ENCODE results near the gene ARMC8.
"Not testable (repeated sequence)": the region's sequence is repeated elsewhere in the genome, so short reads cannot be mapped to it uniquely, and the experiment has no call there.

The ARMC8 gene, protein sequence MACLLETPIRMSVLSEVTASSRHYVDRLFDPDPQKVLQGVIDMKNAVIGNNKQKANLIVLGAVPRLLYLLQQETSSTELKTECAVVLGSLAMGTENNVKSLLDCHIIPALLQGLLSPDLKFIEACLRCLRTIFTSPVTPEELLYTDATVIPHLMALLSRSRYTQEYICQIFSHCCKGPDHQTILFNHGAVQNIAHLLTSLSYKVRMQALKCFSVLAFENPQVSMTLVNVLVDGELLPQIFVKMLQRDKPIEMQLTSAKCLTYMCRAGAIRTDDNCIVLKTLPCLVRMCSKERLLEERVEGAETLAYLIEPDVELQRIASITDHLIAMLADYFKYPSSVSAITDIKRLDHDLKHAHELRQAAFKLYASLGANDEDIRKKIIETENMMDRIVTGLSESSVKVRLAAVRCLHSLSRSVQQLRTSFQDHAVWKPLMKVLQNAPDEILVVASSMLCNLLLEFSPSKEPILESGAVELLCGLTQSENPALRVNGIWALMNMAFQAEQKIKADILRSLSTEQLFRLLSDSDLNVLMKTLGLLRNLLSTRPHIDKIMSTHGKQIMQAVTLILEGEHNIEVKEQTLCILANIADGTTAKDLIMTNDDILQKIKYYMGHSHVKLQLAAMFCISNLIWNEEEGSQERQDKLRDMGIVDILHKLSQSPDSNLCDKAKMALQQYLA

GRCh38 chr3:138187296-138188012 is at the start of gene ARMC8:
ARMC8 (plus strand) TSS chr3:138187301; CDS start chr3:138187555, 254 bp downstream.
- no peaks in the 10 kb centered on the region for H3K9me3 Mint-ChIP-seq
- no peak for DNase-seq
- H3K4me1 Mint-ChIP-seq = peaks cover 41% of the 10 kb centered on the region
- CTCF ChIA-PET = interaction anchor here (0.9 to 1.7 kb wide), 4 partner anchors 13 to 144 kb away, joined by 3 to 4 read pairs (median 4); partner anchors contain the start of gene DBR1
- H3K36me3 Mint-ChIP-seq = peaks cover 15% of the 10 kb centered on the region
- peak within 1 kb of the TSS; percentile 88 for H3K4me3 Mint-ChIP-seq
- H3K27ac Mint-ChIP-seq = peak within 1 kb of the TSS; percentile 95
- peaks cover 18% of the 10 kb centered on the region for H3K27me3 Mint-ChIP-seq

DNA sequence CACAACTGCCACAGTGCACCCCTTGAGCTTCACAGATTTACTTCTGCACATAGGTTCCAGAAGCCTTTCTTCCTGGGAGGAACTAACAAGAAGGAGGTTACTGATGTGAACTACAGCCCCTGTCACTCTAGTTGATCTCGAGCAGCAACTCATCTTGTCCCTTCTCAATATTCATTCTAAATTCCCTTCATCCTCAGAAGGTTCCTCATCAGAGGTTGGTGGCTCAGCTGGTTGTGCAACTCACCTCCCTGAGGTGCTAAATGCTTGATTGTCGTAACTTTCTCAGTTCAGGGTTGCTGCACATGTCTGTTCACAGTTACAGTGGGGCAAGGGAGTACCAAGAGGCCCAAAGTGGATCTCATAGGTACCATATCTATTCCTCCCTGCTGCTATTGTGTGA is 49.2 kb upstream of the ARMC8 start:
- no peak for DNase-seq
- Mint-ChIP-seq H3K36me3 (no peaks in the 10 kb centered on the region), H3K4me3 (no peak overlapping the region), H3K9me3 (no peaks in the 10 kb centered on the region), H3K27ac (no peak overlapping the region), H3K4me1 (peaks cover 4% of the 10 kb centered on the region), H3K27me3 (peaks cover 19% of the 10 kb centered on the region)
- CTCF ChIA-PET = no interaction called here

DNA sequence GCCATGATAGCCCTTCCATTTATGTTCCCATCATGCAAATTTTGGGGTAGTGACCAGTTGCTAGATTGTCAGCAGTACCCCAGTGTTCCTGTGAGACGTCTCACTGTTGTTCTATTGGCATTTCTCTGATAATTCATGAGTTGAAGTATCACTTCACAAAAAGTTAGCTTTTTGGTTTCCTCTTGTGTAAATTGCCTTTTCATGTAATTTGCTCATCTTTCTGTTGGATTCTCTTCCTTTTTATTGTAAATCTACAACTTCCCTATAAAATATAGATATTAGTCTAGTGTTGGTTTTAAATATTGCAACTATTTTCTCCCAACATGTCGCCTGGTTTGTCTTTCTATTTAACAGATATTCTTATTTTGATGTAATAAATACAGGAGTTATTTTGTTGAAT is 47.4 kb upstream of the ARMC8 start:
- no peak overlapping the region for H3K4me3 Mint-ChIP-seq
- H3K27ac Mint-ChIP-seq = no peak overlapping the region
- DNase-seq = no peak
- H3K36me3 Mint-ChIP-seq = no peaks in the 10 kb centered on the region
- H3K9me3 Mint-ChIP-seq = no peaks in the 10 kb centered on the region
- CTCF ChIA-PET = no interaction called here
- H3K27me3 Mint-ChIP-seq = peaks cover 17% of the 10 kb centered on the region
- peaks cover 4% of the 10 kb centered on the region for H3K4me1 Mint-ChIP-seq

DNA sequence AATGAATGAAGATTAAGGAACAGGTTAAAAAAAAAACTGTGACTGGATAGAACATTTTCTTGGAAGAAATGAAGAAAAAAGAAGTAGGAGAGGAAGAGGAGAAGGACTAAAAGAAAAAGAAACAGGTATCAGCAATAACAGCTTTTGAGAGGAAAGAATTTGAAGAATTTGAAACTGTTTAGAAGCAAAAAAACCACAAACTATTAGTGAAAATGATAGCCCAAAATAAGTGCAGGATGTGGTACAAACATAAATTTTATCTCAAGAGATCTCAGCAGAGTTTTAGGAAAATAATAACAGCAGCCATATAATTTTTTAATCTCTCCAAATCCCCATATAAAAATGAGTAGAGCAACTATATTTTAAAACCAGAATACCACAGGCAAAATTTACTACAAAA is 46.2 kb upstream of the ARMC8 start:
- H3K9me3 Mint-ChIP-seq = no peaks in the 10 kb centered on the region
- peaks cover 4% of the 10 kb centered on the region for H3K4me1 Mint-ChIP-seq
- H3K27me3 Mint-ChIP-seq = peaks cover 17% of the 10 kb centered on the region
- H3K27ac Mint-ChIP-seq = no peak overlapping the region
- CTCF ChIA-PET = no interaction called here
- H3K36me3 Mint-ChIP-seq = no peaks in the 10 kb centered on the region
- no peak for DNase-seq
- H3K4me3 Mint-ChIP-seq = no peak overlapping the region

DNA sequence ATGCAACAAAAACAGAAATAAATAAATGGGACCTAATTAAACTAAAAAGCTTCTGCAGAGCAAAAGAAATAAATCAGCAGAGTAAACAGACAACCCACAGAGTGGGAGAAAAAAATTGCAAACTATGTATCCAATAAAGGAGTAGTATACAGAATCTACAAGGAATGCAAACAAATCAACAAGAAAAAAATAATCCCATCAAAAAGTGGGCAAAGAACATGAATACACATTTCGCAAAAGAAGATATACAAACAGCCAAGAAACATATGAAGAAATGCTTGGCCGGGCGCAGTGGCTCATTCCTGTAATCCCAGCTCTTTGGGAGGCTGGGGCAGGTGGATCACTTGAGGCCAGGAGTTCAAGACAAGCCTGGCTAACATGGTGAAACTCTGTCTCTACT is 44.9 kb upstream of the ARMC8 start:
- CTCF ChIA-PET, H3K9me3 Mint-ChIP-seq, H3K4me1 Mint-ChIP-seq, DNase-seq, H3K27ac Mint-ChIP-seq, H3K36me3 Mint-ChIP-seq, H3K4me3 Mint-ChIP-seq: not testable (repeated sequence)
- peaks cover 12% of the 10 kb centered on the region for H3K27me3 Mint-ChIP-seq

DNA sequence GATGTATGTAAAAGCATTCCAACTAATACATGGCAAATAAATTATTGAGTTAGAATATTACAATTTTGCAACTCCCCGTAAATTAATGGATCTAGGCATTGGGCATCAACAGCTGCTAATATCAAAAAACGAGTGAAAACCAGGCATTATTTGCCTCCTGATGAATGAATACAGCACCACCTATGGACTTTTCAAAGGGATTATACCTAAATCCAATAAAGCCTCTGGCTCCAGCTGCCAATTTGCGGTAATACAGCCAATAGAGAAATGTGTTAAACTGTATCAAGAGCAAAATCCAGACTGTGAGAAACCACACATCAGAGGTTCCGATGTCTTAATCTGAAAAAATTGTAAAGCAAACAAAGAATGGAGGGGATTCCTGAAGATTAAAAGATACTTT is 38.6 kb upstream of the ARMC8 start:
- Mint-ChIP-seq H3K4me1 (no peaks in the 10 kb centered on the region), H3K27ac (no peak overlapping the region), H3K27me3 (peaks cover 6% of the 10 kb centered on the region), H3K36me3 (peaks cover 1% of the 10 kb centered on the region), H3K4me3 (no peak overlapping the region), H3K9me3 (peaks cover 2% of the 10 kb centered on the region)
- DNase-seq = no peak
- CTCF ChIA-PET = no interaction called here

GRCh38 chr3:138154534-138154933 is 32.6 kb upstream of the ARMC8 start:
- CTCF ChIA-PET = no interaction called here
- H3K27me3 Mint-ChIP-seq = peaks cover 12% of the 10 kb centered on the region
- peaks cover 6% of the 10 kb centered on the region for H3K9me3 Mint-ChIP-seq
- H3K4me1 Mint-ChIP-seq = no peaks in the 10 kb centered on the region
- no peak for DNase-seq
- H3K27ac Mint-ChIP-seq = no peak overlapping the region
- H3K36me3 Mint-ChIP-seq = peaks cover 1% of the 10 kb centered on the region
- H3K4me3 Mint-ChIP-seq = no peak overlapping the region

DNA sequence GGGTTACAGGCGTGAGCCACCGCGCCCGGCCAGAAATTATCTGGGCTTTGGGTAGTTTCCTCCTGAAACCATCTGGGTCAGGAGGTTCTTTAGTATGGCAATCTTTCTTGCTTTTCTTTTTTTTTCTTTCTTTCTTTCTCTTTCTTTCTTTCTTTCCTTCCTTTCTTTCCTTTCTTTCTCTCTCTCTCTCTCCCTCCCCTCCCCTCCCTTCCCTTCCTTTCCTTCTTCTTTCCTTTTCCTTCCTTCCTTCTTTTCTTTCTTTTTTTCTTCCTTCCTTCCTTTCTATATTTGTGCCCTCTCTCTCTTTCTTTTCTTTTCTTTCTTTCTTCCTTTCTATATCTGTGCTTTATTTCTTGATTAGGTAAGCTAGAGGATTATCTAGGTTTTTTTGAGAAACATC is 29.4 kb upstream of the ARMC8 start:
- Mint-ChIP-seq H3K4me1 (no peaks in the 10 kb centered on the region), H3K27ac (no peak overlapping the region), H3K4me3 (no peak overlapping the region), H3K36me3 (peaks cover 16% of the 10 kb centered on the region), H3K27me3 (peaks cover 6% of the 10 kb centered on the region), H3K9me3 (peaks cover 6% of the 10 kb centered on the region)
- CTCF ChIA-PET = no interaction called here
- no peak for DNase-seq

- Mint-ChIP-seq H3K9me3 (no peaks in the 10 kb centered on the region), H3K36me3 (peaks cover 47% of the 10 kb centered on the region), H3K4me3 (no peak overlapping the region), H3K27me3 (no peaks in the 10 kb centered on the region), H3K27ac (no peak overlapping the region), H3K4me1 (no peaks in the 10 kb centered on the region)
- CTCF ChIA-PET = no interaction called here
- DNase-seq = no peak
These were observed 22.0 kb upstream of the ARMC8 start for GRCh38 chr3:138165061-138165460.

DNA sequence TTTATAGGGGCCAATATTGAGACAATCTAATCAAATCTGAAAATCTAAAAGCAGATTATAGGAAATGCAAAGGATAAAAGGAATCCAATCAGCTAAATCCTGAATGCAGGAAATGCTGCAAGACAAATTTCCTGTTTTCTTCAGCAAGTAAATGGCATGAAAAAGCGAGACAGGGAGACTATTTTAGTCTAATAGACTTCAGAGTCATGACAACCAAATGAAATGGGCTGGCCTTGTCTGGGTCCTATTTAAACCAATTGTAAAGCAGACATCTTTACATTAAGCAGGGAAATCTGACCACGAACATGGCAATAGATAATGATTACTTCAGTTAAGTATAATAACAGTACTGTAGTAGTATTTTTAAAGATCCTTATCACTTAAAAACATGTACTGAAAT is 14.5 kb upstream of the ARMC8 start:
- no peak for DNase-seq
- H3K4me1 Mint-ChIP-seq = peaks cover 38% of the 10 kb centered on the region
- H3K4me3 Mint-ChIP-seq = peak overlapping the region; percentile 47
- H3K27ac Mint-ChIP-seq = peak overlapping the region; percentile 49
- no peaks in the 10 kb centered on the region for H3K27me3 Mint-ChIP-seq
- H3K36me3 Mint-ChIP-seq = peaks cover 21% of the 10 kb centered on the region
- CTCF ChIA-PET = interaction anchor here (0.6 to 2.3 kb wide), 3 partner anchors 13 to 158 kb away, joined by 3 to 7 read pairs (median 4); partner anchors contain the start of gene ARMC8
- H3K9me3 Mint-ChIP-seq = no peaks in the 10 kb centered on the region

DNA sequence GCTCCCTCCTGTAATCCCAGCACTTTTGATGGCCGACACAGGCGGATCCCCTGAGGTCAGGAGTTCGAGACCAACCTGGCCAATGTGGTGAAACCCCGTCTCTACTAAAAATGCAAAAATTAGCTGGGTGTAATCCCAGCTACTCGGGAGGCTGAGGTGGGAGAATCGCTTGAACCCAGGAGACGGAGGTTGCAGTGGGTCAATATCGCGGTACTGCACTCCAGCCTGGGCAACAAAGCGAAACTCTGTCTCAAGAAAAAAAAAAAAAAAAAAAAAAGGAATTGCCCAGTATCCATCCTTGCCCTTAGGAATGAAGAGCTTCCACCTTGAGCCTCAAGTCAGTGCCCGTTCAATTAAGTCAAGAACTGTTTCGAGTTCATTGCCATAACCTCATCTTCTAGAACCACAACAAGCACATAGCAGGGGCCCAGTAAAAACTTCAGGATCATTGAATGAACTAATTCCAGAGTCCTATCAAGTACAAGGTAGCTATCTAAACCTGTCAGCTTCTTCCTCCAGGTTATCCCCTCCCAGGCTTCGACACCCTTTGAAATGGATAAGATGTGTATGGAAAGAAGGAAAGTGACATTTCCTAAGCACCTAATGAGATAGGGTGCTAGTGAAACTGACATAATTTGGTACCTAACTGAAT is 13.2 kb upstream of the ARMC8 start:
- Mint-ChIP-seq H3K4me1 (peaks cover 38% of the 10 kb centered on the region), H3K4me3 (peak overlapping the region; percentile 96), H3K9me3 (no peaks in the 10 kb centered on the region), H3K27ac (peak overlapping the region; percentile 98), H3K36me3 (peaks cover 20% of the 10 kb centered on the region), H3K27me3 (peaks cover 5% of the 10 kb centered on the region)
- CTCF ChIA-PET = interaction anchor here (0.6 to 2.3 kb wide), 5 partner anchors 13 to 157 kb away, joined by 3 to 7 read pairs (median 3); partner anchors contain the start of gene ARMC8
- no peak for DNase-seq

- CTCF ChIA-PET = interaction anchor here (0.6 to 2.3 kb wide), 5 partner anchors 12 to 741 kb away, joined by 3 to 7 read pairs (median 3); partner anchors contain the start of gene ARMC8
- peaks cover 17% of the 10 kb centered on the region for H3K36me3 Mint-ChIP-seq
- DNase-seq = peak; percentile 83
- peaks cover 8% of the 10 kb centered on the region for H3K27me3 Mint-ChIP-seq
- peaks cover 38% of the 10 kb centered on the region for H3K4me1 Mint-ChIP-seq
- peak within 1 kb of the TSS; percentile 96 for H3K4me3 Mint-ChIP-seq
- no peaks in the 10 kb centered on the region for H3K9me3 Mint-ChIP-seq
- H3K27ac Mint-ChIP-seq = peak within 1 kb of the TSS; percentile 98
These were observed 12.5 kb upstream of the ARMC8 start, which contains the start of gene DBR1 for GRCh38 chr3:138174421-138175131. DBR1 (minus strand) TSS chr3:138174921; CDS start chr3:138174795, 126 bp downstream.

GRCh38 chr3:138180375-138181029 is 6.6 kb upstream of the ARMC8 start:
- no peaks in the 10 kb centered on the region for H3K4me1 Mint-ChIP-seq
- H3K4me3 Mint-ChIP-seq = no peak overlapping the region
- H3K27me3 Mint-ChIP-seq = peaks cover 28% of the 10 kb centered on the region
- DNase-seq = peak; percentile 60
- H3K9me3 Mint-ChIP-seq = no peaks in the 10 kb centered on the region
- no peak overlapping the region for H3K27ac Mint-ChIP-seq
- no peaks in the 10 kb centered on the region for H3K36me3 Mint-ChIP-seq
- CTCF ChIA-PET = interaction anchor here (0.7 to 4.2 kb wide), 5 partner anchors 16 to 735 kb away, joined by 3 to 19 read pairs (median 3); no protein-coding TSS in a partner anchor

All from activated naive CD4-positive, alpha-beta T cell treated with anti-CD3 and anti-CD28 coated beads, Interleukin-2, amount 10 ng/mL, durations not matched to agents 7 days and 5 days (primary cell).